Aorta (tissue), 5 donors: ENCODE measurements around the gene CYFIP1. TPM values are rescaled to one million over a fixed set of nuclear protein-coding genes. Genes with fewer than 3 reads are reported as not detected.
"Not testable (repeated sequence)": the region's sequence is repeated elsewhere in the genome, so short reads cannot be mapped to it uniquely, and the experiment has no call there.

ENCODE experiments used
- ATAC-seq: fragments of 200-7000 bp; cut with Tn5 transposase; one replicate; pipeline ENCODE4 v1.9.1; 2022; ENCODE audit warnings: moderate library complexity; ENCODE audit not compliant: low FRiP score
- DNase-seq, 2 donors: peaks; one replicate each; pipeline ENCODE4 v3.0.0-alpha.2; 2020
- H3K27ac ChIP-seq, 2 donors: one replicate each; pipeline ENCODE4 v1.5.1; 2013; ENCODE audit warnings: low read length in 2 of 2, mild to moderate bottlenecking in 2 of 2, moderate library complexity in 2 of 2, control low read depth in 1 of 2, inconsistent platforms in 1 of 2, low read depth in 1 of 2
- H3K27me3 ChIP-seq, 2 donors: one replicate each; pipeline ENCODE4 v1.6.1; 2013; ENCODE audit warnings: control low read depth in 1 of 2, low read length in 1 of 2, mild to moderate bottlenecking in 1 of 2, moderate library complexity in 1 of 2; ENCODE audit not compliant: insufficient read depth in 2 of 2, control insufficient read depth in 1 of 2
- H3K36me3 ChIP-seq, 2 donors: one replicate each; pipeline ENCODE4 v1.6.1; 2013; ENCODE audit warnings: control low read depth in 1 of 2, low read length in 1 of 2, mild to moderate bottlenecking in 1 of 2; ENCODE audit not compliant: insufficient read depth in 2 of 2, control insufficient read depth in 1 of 2
- H3K4me1 ChIP-seq, 2 donors: one replicate each; pipeline ENCODE4 v1.6.1; 2013; ENCODE audit warnings: low read length in 2 of 2, control low read depth in 1 of 2, mild to moderate bottlenecking in 1 of 2, moderate library complexity in 1 of 2; ENCODE audit not compliant: insufficient read depth in 2 of 2, control insufficient read depth in 1 of 2
- H3K4me3 ChIP-seq, 2 donors: one replicate each; pipeline ENCODE4 v1.5.1; 2013; ENCODE audit warnings: low read length in 2 of 2, control low read depth in 1 of 2, mild to moderate bottlenecking in 1 of 2
- H3K9me3 ChIP-seq: one replicate; pipeline ENCODE4 v1.6.1; 2013; ENCODE audit warnings: mild to moderate bottlenecking, low read length; ENCODE audit not compliant: control insufficient read depth
- WGBS, 2 donors: extraction: QIAGEN DNeasy Blood & Tissue Kit; methylation state at CpG; one replicate each; pipeline ENCODE4 v1.1.7; 2013; 5-methylcytosine and 5-hydroxymethylcytosine counted together
- intact Hi-C, 2 donors: fragments of 100-400 bp; cut with DNase I; formaldehyde crosslinking; loops; one replicate each; pipeline versions ENCODE4 v1.14.2 to v1.15.0; 2022
- polyA plus RNA-seq, 2 donors: library from polyadenylated mRNA; stranded (reverse); fragments of 200-250 nt; gene quantifications; one replicate each; pipeline ENCODE4 v1.2.3, GENCODE V29; 2013
- total RNA-seq, 2 donors: library from RNA; stranded (reverse); fragmentation: NEBNext Ultra II Directional; extraction: Animal tissue kit (Norgen Biotek cat#: 25700); gene quantifications; one replicate each; pipeline ENCODE4 v1.2.1, GENCODE V29; 2021
- donor health status: healthy with polysubstance abuse.
- donor health status: Bipolar disorder and iron deficiency.
- donor health status: DM: no; HTN: no; CAD: no.
- donor health status: DM: no; HTN: no; CAD: no.
- donor health status: DM: yes; HTN: yes; CAD: no.

Gene CYFIP1
- total and polyA plus RNA-seq, 4 donors, result 46.5 to 172 (median 104) TPM

DNA sequence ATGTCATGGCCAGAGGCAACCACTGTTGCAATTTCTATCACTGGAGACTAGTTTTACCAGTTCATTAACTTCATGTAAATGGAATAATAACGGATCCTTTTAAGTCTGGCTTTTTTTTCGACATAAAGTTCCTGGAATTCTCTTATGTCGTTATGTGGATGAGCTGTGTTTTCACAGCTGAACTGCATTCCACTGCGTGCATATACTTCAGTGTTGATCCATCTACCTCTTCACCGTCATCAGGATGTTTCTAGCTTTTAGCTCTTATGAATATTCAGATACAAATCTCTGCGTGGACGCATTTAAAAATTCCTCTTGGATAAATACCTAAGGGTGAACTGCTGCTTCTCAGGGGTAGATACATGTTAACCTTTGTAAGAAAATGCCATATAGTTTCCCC lies 15.6 kb upstream of the CYFIP1 start:
- ATAC-seq (no peak), DNase-seq (no peak)
- Histone ChIP-seq H3K36me3 (peaks cover 0 to 2% of the 10 kb centered on the region in 2 donors), H3K27me3 (no peaks in the 10 kb centered on the region), H3K9me3 (no peaks in the 10 kb centered on the region), H3K4me1 (no peaks in the 10 kb centered on the region), H3K4me3 (no peak overlapping the region), H3K27ac (no peak overlapping the region)
- 73 to 84% methylated on average over 7 of the region's 7 CpGs for WGBS, 2 donors
- intact Hi-C loops, result no loop called here

GRCh38 chr15:22992024-22992326 lies 11.8 kb upstream of the CYFIP1 start:
- no peak for ATAC-seq

GRCh38 chr15:22989576-22990477 lies 9.7 kb upstream of the CYFIP1 start:
- DNase-seq (peak in 1 of 2 donors; percentile 40), ATAC-seq (no peak)
- H3K4me3 ChIP-seq, result no peak overlapping the region
- H3K27me3 ChIP-seq, result no peaks in the 10 kb centered on the region
- H3K9me3 ChIP-seq, result no peaks in the 10 kb centered on the region
- H3K36me3 ChIP-seq, result no peaks in the 10 kb centered on the region
- intact Hi-C loops, result loop anchor here in 1 of 2 donors (10.0 kb wide), 1 partner anchor 45 kb away; the partner anchor contains the start of gene TUBGCP5
- no peaks in the 10 kb centered on the region for H3K4me1 ChIP-seq
- no peak overlapping the region for H3K27ac ChIP-seq
- WGBS, 2 donors, result 69 to 70% methylated on average over 7 of the region's 7 CpGs

More at GRCh38 chr15:22992024-22992326, 11.8 kb upstream of the CYFIP1 start:
- Histone ChIP-seq H3K27ac (no peak overlapping the region), H3K4me1 (no peaks in the 10 kb centered on the region), H3K36me3 (no peaks in the 10 kb centered on the region), H3K9me3 (no peaks in the 10 kb centered on the region), H3K4me3 (no peak overlapping the region), H3K27me3 (no peaks in the 10 kb centered on the region)
- DNase-seq, result peak in 1 of 2 donors; percentile 31
- intact Hi-C loops, result no loop called here
- WGBS, 2 donors, result 77 to 79% methylated on average over 5 of the region's 5 CpGs

DNA sequence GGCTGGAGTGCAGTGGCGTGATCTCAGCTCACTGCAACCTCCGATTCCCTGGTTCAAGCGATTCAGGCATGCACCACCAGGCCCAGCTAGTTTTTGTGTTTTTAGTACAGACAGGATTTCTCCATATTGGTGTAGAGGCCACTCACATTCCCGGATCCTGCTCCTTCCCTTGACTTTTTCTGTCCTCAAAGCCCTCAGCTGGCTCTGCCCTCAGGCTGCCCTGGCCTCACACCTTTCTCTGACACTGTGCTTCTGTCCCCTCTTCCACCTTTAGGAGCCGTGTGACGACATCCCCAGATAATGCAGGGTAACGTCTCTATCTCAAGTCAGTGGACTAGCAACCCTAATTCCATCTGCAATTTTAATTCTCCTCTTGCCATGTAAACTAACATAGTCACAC lies 8.6 kb upstream of the CYFIP1 start:
- 92% methylated on average over 7 of the region's 7 CpGs for WGBS, 2 donors
- Histone ChIP-seq H3K9me3 (no peaks in the 10 kb centered on the region), H3K4me3 (no peak overlapping the region), H3K27ac (no peak overlapping the region), H3K36me3 (no peaks in the 10 kb centered on the region), H3K27me3 (no peaks in the 10 kb centered on the region), H3K4me1 (no peaks in the 10 kb centered on the region)
- intact Hi-C loops, result loop anchor here in 1 of 2 donors (10.0 kb wide), 1 partner anchor 46 kb away; the partner anchor contains the start of gene TUBGCP5
- DNase-seq, result peak in 1 of 2 donors; percentile 20
- ATAC-seq, result no peak

DNA sequence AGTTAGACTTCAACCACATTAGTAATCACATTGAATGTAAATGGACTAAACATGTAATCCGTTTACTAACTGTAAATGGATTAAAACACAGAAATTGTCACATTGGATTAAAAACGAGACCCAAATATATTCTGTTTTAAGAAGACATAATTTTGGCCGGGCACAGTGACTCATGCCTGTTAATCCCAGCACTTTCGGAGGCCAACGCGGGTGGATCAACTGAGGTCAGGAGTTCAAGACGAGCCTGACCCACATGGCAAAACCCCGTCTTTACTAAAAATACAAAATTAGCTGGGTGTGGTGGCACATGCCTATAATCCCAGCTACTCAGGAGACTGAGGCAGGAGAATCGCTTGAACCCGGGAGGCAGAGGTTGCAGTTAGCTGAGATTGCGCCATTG lies 1.8 kb upstream of the CYFIP1 start:
- WGBS, 2 donors, result 80 to 81% methylated on average over 11 of the region's 11 CpGs
- not testable (repeated sequence) for H3K9me3 ChIP-seq, H3K36me3 ChIP-seq, H3K27ac ChIP-seq, H3K4me1 ChIP-seq, H3K4me3 ChIP-seq, ATAC-seq, H3K27me3 ChIP-seq
- intact Hi-C loops, result loop anchor here (2.0 to 10.0 kb wide), 4 partner anchors 33 to 55 kb away; partner anchors contain the start of gene TUBGCP5 (in 2 of the 2)
- DNase-seq, result peak in 1 of 2 donors; percentile 55

GRCh38 chr15:22981051-22981840 lies 1.1 kb upstream of the CYFIP1 start:
- no peak overlapping the region for H3K27ac ChIP-seq
- H3K4me1 ChIP-seq, result peaks cover 0 to 2% of the 10 kb centered on the region in 2 donors
- 68% methylated on average over 30 of the region's 30 CpGs for WGBS, 2 donors
- DNase-seq (peak in 1 of 2 donors; percentile 64), ATAC-seq (peak; percentile 47)
- no peaks in the 10 kb centered on the region for H3K36me3 ChIP-seq
- H3K4me3 ChIP-seq, result peak overlapping the region; percentile 94 to 97
- H3K9me3 ChIP-seq, result no peaks in the 10 kb centered on the region
- intact Hi-C loops, result loop anchor here (2.0 to 10.0 kb wide), 4 partner anchors 32 to 56 kb away; partner anchors contain the start of gene TUBGCP5 (in 2 of the 2)
- no peaks in the 10 kb centered on the region for H3K27me3 ChIP-seq

- intact Hi-C loops, result loop anchor here (2.0 to 10.0 kb wide), 7 partner anchors 31 to 141 kb away; partner anchors contain the start of genes TUBGCP5 (in 2 of the 2) and NIPA2 (in 1 of the 2)
- 0 to 1% methylated on average over 85 to 88 of the region's 88 CpGs for WGBS, 2 donors
- peaks cover 0 to 2% of the 10 kb centered on the region in 2 donors for H3K4me1 ChIP-seq
- H3K4me3 ChIP-seq, result peak overlapping the region; percentile 94 to 97
- H3K9me3 ChIP-seq, result no peaks in the 10 kb centered on the region
- H3K27me3 ChIP-seq, result no peaks in the 10 kb centered on the region
- peak overlapping the region; percentile 52 to 55 for H3K27ac ChIP-seq
- DNase-seq (peak; percentile 76 to 88), ATAC-seq (peak; percentile 77)
- H3K36me3 ChIP-seq, result no peaks in the 10 kb centered on the region
These were observed 655 bp downstream of the CYFIP1 start for GRCh38 chr15:22979238-22980188.
